Common myeloid progenitor, CD34-positive (primary cell): Measurements from ENCODE around the gene SLIT3.

ENCODE experiments used
- CTCF ChIA-PET: fragments of 350-600 bp; sonication (Branson Sonifier 250); formaldehyde crosslinking; loops from one replicate; lab custom pipeline; 2021; ENCODE audit warnings: antibody characterized with exemption; lab: Charles Lee
- POLR2A ChIA-PET: fragments of 350-600 bp; sonication (Branson Sonifier 250); formaldehyde crosslinking; loops from one replicate; lab custom pipeline; 2021; ENCODE audit warnings: antibody characterized with exemption; lab: Charles Lee
- DNase-seq, 3 donors: peaks; one replicate each; pipeline versions ENCODE4 v3.0.0 to v3.0.0-alpha.2; 2013
- H3K27ac ChIP-seq, 2 experiments: 1 replicate in 1 of 2; 2 replicates in 1 of 2; pipeline ENCODE4 v1.7.0; 2013; ENCODE audit warnings: inconsistent platforms in 2 of 2, low read length in 2 of 2, mild to moderate bottlenecking in 2 of 2, low read depth in 1 of 2, moderate library complexity in 1 of 2; ENCODE audit not compliant: severe bottlenecking in 2 of 2, insufficient read depth in 1 of 2, poor library complexity in 1 of 2
- H3K27me3 ChIP-seq, 5 experiments: replicated peaks in 2 of 5; 1 replicate in 3 of 5; 2 replicates in 2 of 5; pipeline versions ENCODE4 v1.6.1 to v1.7.0; 2013; ENCODE audit warnings: low read length in 4 of 5, mild to moderate bottlenecking in 2 of 5, moderate library complexity in 2 of 5, inconsistent platforms in 1 of 5; ENCODE audit not compliant: insufficient read depth in 5 of 5, control insufficient read depth in 4 of 5
- H3K36me3 ChIP-seq, 4 experiments: 1 replicate in 2 of 4; 2 replicates in 2 of 4; pipeline versions ENCODE4 v1.6.1 to v1.7.0; 2013; ENCODE audit warnings: low read length in 3 of 4, control low read depth in 1 of 4, mild to moderate bottlenecking in 1 of 4; ENCODE audit not compliant: control insufficient read depth in 4 of 4, insufficient read depth in 4 of 4
- H3K4me1 ChIP-seq, 4 experiments: 1 replicate in 3 of 4; 2 replicates in 1 of 4; pipeline versions ENCODE4 v1.6.1 to v1.7.1; 2013; ENCODE audit warnings: low read length in 3 of 4, mild to moderate bottlenecking in 3 of 4, control low read depth in 1 of 4, inconsistent platforms in 1 of 4, moderate library complexity in 1 of 4; ENCODE audit not compliant: control insufficient read depth in 4 of 4, insufficient read depth in 4 of 4; ENCODE audit errors: control extremely low read depth in 1 of 4
- H3K4me3 ChIP-seq, 7 experiments: 1 replicate in 4 of 7; 2 replicates in 3 of 7; pipeline versions ENCODE4 v1.5.1 to v1.7.0; 2013; ENCODE audit warnings: mild to moderate bottlenecking in 7 of 7, low read length in 6 of 7, moderate library complexity in 6 of 7, inconsistent platforms in 2 of 7, low read depth in 2 of 7, control low read depth in 1 of 7; ENCODE audit not compliant: insufficient read depth in 4 of 7, control insufficient read depth in 1 of 7; ENCODE audit errors: extremely low read depth in 1 of 7
- H3K9me3 ChIP-seq, 5 experiments: 1 replicate in 4 of 5; 2 replicates in 1 of 5; pipeline versions ENCODE4 v1.6.1 to v1.7.1; 2013; ENCODE audit warnings: low read length in 4 of 5, mild to moderate bottlenecking in 2 of 5, inconsistent platforms in 1 of 5, low read depth in 1 of 5, moderate library complexity in 1 of 5; ENCODE audit not compliant: control insufficient read depth in 4 of 5, insufficient read depth in 2 of 5; ENCODE audit errors: control extremely low read depth in 1 of 5
- WGBS: methylation state at CpG from one replicate; pipeline ENCODE4 v1.1.5; 2013; ENCODE audit not compliant: insufficient coverage; 5-methylcytosine and 5-hydroxymethylcytosine counted together

The SLIT3 gene

GRCh38 chr5:168863021-168863420 is 437.9 kb downstream of the SLIT3 start:
- CTCF ChIA-PET: no interaction called here
- POLR2A ChIA-PET: no interaction called here
- 97% methylated on average over 4 of the region's 5 CpGs for WGBS
- Histone ChIP-seq H3K4me1 (no peaks in the 10 kb centered on the region), H3K36me3 (no peaks in the 10 kb centered on the region), H3K4me3 (no peak overlapping the region), H3K27me3 (no peaks in the 10 kb centered on the region), H3K27ac (no peak overlapping the region), H3K9me3 (no peaks in the 10 kb centered on the region)
- DNase-seq: no peak

GRCh38 chr5:168860503-168860902 is 440.4 kb downstream of the SLIT3 start:
- POLR2A ChIA-PET: no interaction called here
- no peaks in the 10 kb centered on the region for H3K36me3 ChIP-seq
- peaks cover 0 to 4% (median 2%) of the 10 kb centered on the region in 4 experiments for H3K4me1 ChIP-seq
- WGBS: no CpG with 5 or more reads among the region's 1 CpG
- no peaks in the 10 kb centered on the region for H3K27me3 ChIP-seq
- H3K4me3 ChIP-seq: no peak overlapping the region
- DNase-seq: peak in 1 of 3 donors; percentile 36
- CTCF ChIA-PET: no interaction called here
- H3K9me3 ChIP-seq: no peaks in the 10 kb centered on the region
- H3K27ac ChIP-seq: no peak overlapping the region

- no peak for DNase-seq
- ChIA-PET POLR2A (no interaction called here), CTCF (no interaction called here)
- H3K9me3 ChIP-seq: no peaks in the 10 kb centered on the region
- 50% methylated on average over 1 of the region's 1 CpG for WGBS
- H3K4me3 ChIP-seq: no peak overlapping the region
- no peak overlapping the region for H3K27ac ChIP-seq
- no peaks in the 10 kb centered on the region for H3K36me3 ChIP-seq
- H3K4me1 ChIP-seq: peaks cover 0 to 4% (median 2%) of the 10 kb centered on the region in 4 experiments
- no peaks in the 10 kb centered on the region for H3K27me3 ChIP-seq
These were observed 440.9 kb downstream of the SLIT3 start for GRCh38 chr5:168860081-168860480.

- Histone ChIP-seq H3K9me3 (no peaks in the 10 kb centered on the region), H3K4me3 (no peak overlapping the region), H3K27me3 (no peaks in the 10 kb centered on the region), H3K36me3 (no peaks in the 10 kb centered on the region), H3K27ac (no peak overlapping the region), H3K4me1 (peaks cover 0 to 4% (median 2%) of the 10 kb centered on the region in 4 experiments)
- POLR2A ChIA-PET: no interaction called here
- 100% methylated on average over 1 of the region's 4 CpGs for WGBS
- DNase-seq: no peak
- CTCF ChIA-PET: no interaction called here
These were observed 441.5 kb downstream of the SLIT3 start for GRCh38 chr5:168859471-168859870.

- CTCF ChIA-PET: no interaction called here
- H3K27me3 ChIP-seq: no peaks in the 10 kb centered on the region
These were observed 441.9 kb downstream of the SLIT3 start for GRCh38 chr5:168858994-168859393.

GRCh38 chr5:168858371-168858770 is 442.6 kb downstream of the SLIT3 start:
- no peak overlapping the region for H3K27ac ChIP-seq
- no peak overlapping the region for H3K4me3 ChIP-seq
- no peaks in the 10 kb centered on the region for H3K36me3 ChIP-seq
- no peaks in the 10 kb centered on the region for H3K27me3 ChIP-seq
- 100% methylated on average over 3 of the region's 4 CpGs for WGBS
- POLR2A ChIA-PET: no interaction called here
- CTCF ChIA-PET: no interaction called here
- H3K9me3 ChIP-seq: no peaks in the 10 kb centered on the region
- H3K4me1 ChIP-seq: peaks cover 0 to 8% (median 2%) of the 10 kb centered on the region in 4 experiments
- no peak for DNase-seq

More at GRCh38 chr5:168858994-168859393, 441.9 kb downstream of the SLIT3 start:
- H3K36me3 ChIP-seq: no peaks in the 10 kb centered on the region
- no peaks in the 10 kb centered on the region for H3K9me3 ChIP-seq
- no peak overlapping the region for H3K27ac ChIP-seq
- WGBS: 100% methylated on average over 2 of the region's 6 CpGs
- no peak for DNase-seq
- peaks cover 0 to 4% (median 2%) of the 10 kb centered on the region in 4 experiments for H3K4me1 ChIP-seq
- no peak overlapping the region for H3K4me3 ChIP-seq
- POLR2A ChIA-PET: no interaction called here

- Histone ChIP-seq H3K27ac (no peak overlapping the region), H3K9me3 (no peaks in the 10 kb centered on the region), H3K4me3 (no peak overlapping the region), H3K36me3 (no peaks in the 10 kb centered on the region), H3K4me1 (peaks cover 5 to 41% (median 20%) of the 10 kb centered on the region in 4 experiments), H3K27me3 (peaks cover 0 to 2% (median 0%) of the 10 kb centered on the region in 5 experiments)
- CTCF ChIA-PET: no interaction called here
- no peak for DNase-seq
- WGBS: 100% methylated on average over 3 of the region's 5 CpGs
- POLR2A ChIA-PET: no interaction called here
These were observed 447.0 kb downstream of the SLIT3 start for GRCh38 chr5:168853972-168854371.
